Endothelial cell of umbilical vein (primary cell): Measurements from ENCODE around the gene PRKAG1. TPM values are rescaled to one million over a fixed set of nuclear protein-coding genes. Genes with fewer than 3 reads are reported as not detected.

ENCODE experiments used
- BruUV-seq: library from RNA; stranded (reverse); fragments of 400-500 nt; replicated peaks from 2 replicates; lab custom pipeline; 2021; lab: Mats Ljungman, UMichigan
- CTCF ChIA-PET: fragments of 300-600, 350-600 bp; sonication (Branson Sonifier 250); formaldehyde crosslinking; loops from one replicate; lab custom pipeline; 2021; ENCODE audit warnings: antibody characterized with exemption, inconsistent platforms; lab: Charles Lee
- POLR2A ChIA-PET: fragments of 300-600, 350-600 bp; sonication (Branson Sonifier 250); formaldehyde crosslinking; loops from one replicate; lab custom pipeline; 2021; ENCODE audit warnings: antibody characterized with exemption, inconsistent platforms; lab: Charles Lee
- DNase-seq: peaks from one replicate; pipeline ENCODE4 v3.0.0-alpha.2; 2011; ENCODE audit warnings: low read depth, low spot score
- FAIRE-seq: peaks from 2 replicates; lab custom pipeline; 2011; peaks lifted over from hg19 to GRCh38; lab: Jason Lieb, UNC
- H2AFZ ChIP-seq: 2 replicates; pipeline ENCODE4 v1.6.0; 2012; ENCODE audit warnings: low read depth, low read length, control low read depth, inconsistent platforms
- H3K27ac ChIP-seq: 2 replicates; pipeline ENCODE4 v1.5.1; 2011; ENCODE audit warnings: low read depth, mild to moderate bottlenecking, control low read depth, low read length, moderate library complexity; ENCODE audit not compliant: insufficient read depth
- H3K27me3 ChIP-seq, 2 experiments: 2 replicates each; pipeline versions ENCODE4 v1.6.0 to v1.6.1; 2011; ENCODE audit warnings: low read length in 2 of 2, mixed read lengths in 1 of 2; ENCODE audit not compliant: control insufficient read depth in 2 of 2, insufficient read depth in 2 of 2
- H3K36me3 ChIP-seq, 2 experiments: 2 replicates in 1 of 2; 3 replicates in 1 of 2; pipeline ENCODE4 v1.5.1; 2011; ENCODE audit warnings: low read length in 2 of 2, mild to moderate bottlenecking in 1 of 2, moderate library complexity in 1 of 2; ENCODE audit not compliant: control insufficient read depth in 2 of 2, insufficient read depth in 2 of 2; ENCODE audit errors: extremely low read depth in 1 of 2
- H3K4me1 ChIP-seq: 3 replicates; pipeline ENCODE4 v1.5.1; 2011; ENCODE audit warnings: mild to moderate bottlenecking, low read length; ENCODE audit not compliant: control insufficient read depth, insufficient read depth; ENCODE audit errors: extremely low read depth
- H3K4me2 ChIP-seq: 2 replicates; pipeline ENCODE4 v1.6.1; 2011; ENCODE audit warnings: low read length, control low read depth, mixed read lengths; ENCODE audit not compliant: insufficient read depth
- H3K4me3 ChIP-seq, 3 experiments: fragments of 200-600 bp in 1 of 3; sonication (generic), shearing (Covaris generic) in 1 of 3; replicated peaks in 1 of 3; 2 replicates each; pipeline ENCODE4 v1.5.1; 2011 to 2016; ENCODE audit warnings: control low read depth in 3 of 3, low read length in 3 of 3, mild to moderate bottlenecking in 2 of 3, inconsistent platforms in 1 of 3, low read depth in 1 of 3, moderate library complexity in 1 of 3; ENCODE audit not compliant: insufficient read depth in 1 of 3
- H3K79me2 ChIP-seq: 2 replicates; pipeline ENCODE4 v1.6.0; 2012; ENCODE audit warnings: low read length, inconsistent platforms; ENCODE audit not compliant: control insufficient read depth, insufficient read depth
- H3K9ac ChIP-seq: replicated peaks from 2 replicates; pipeline ENCODE3; 2011; ENCODE audit warnings: low read length, control low read depth; ENCODE audit not compliant: insufficient read depth; ENCODE audit errors: extremely low read depth
- H3K9me1 ChIP-seq: replicated peaks from 3 replicates; pipeline ENCODE4 v1.6.0; 2011; ENCODE audit warnings: mild to moderate bottlenecking, low read length; ENCODE audit not compliant: control insufficient read depth, insufficient read depth; ENCODE audit errors: extremely low read depth
- H3K9me3 ChIP-seq: replicated peaks from 2 replicates; pipeline ENCODE4 v1.5.1; 2012; ENCODE audit warnings: low read length, inconsistent platforms; ENCODE audit not compliant: control insufficient read depth, insufficient read depth
- H4K20me1 ChIP-seq: replicated peaks from 2 replicates; pipeline ENCODE3; 2011; ENCODE audit warnings: mild to moderate bottlenecking, low read length; ENCODE audit not compliant: control insufficient read depth, insufficient read depth; ENCODE audit errors: extremely low read depth
- CTCF ChIP-seq, 2 donors: IDR thresholded peaks; 1 replicate in 1 of 2; 2 replicates in 1 of 2; pipeline ENCODE4 v1.5.1; 2011; ENCODE audit warnings: low read length in 2 of 2, mild to moderate bottlenecking in 2 of 2, moderate library complexity in 2 of 2, control low read depth in 1 of 2, inconsistent platforms in 1 of 2, low read depth in 1 of 2; ENCODE audit not compliant: insufficient read depth in 1 of 2; ENCODE audit errors: extremely low read depth in 1 of 2
- EZH2 ChIP-seq: IDR thresholded peaks from 2 replicates; pipeline ENCODE4 v1.6.1; 2012; ENCODE audit warnings: borderline replicate concordance, low read depth, mild to moderate bottlenecking, moderate library complexity, low read length, inconsistent platforms; ENCODE audit not compliant: severe bottlenecking
- FOS ChIP-seq: IDR thresholded peaks from 2 replicates; pipeline ENCODE4 v1.6.1; 2011; ENCODE audit warnings: mild to moderate bottlenecking, low read length, moderate library complexity, borderline replicate concordance; ENCODE audit not compliant: insufficient read depth
- GATA2 ChIP-seq: IDR thresholded peaks from 2 replicates; pipeline ENCODE4 v1.7.0; 2011; ENCODE audit warnings: low read depth, mild to moderate bottlenecking, moderate library complexity, mixed read lengths, low read length; ENCODE audit not compliant: insufficient read length, insufficient read depth
- JUN ChIP-seq: IDR thresholded peaks from 2 replicates; pipeline ENCODE4 v1.6.1; 2011; ENCODE audit warnings: borderline replicate concordance, low read depth; ENCODE audit not compliant: insufficient read length, insufficient read depth
- MYC ChIP-seq: IDR thresholded peaks from one replicate; pipeline ENCODE4 v1.6.1; 2011; ENCODE audit warnings: mild to moderate bottlenecking, low read depth, low read length
- POLR2A ChIP-seq: IDR thresholded peaks from 2 replicates; pipeline ENCODE4 v1.6.1; 2012; ENCODE audit warnings: low read depth, mild to moderate bottlenecking, control low read depth, low read length
- POLR2AphosphoS5 ChIP-seq: IDR thresholded peaks from 2 replicates; pipeline ENCODE4 v1.6.1; 2012; ENCODE audit warnings: low read depth, mild to moderate bottlenecking, control low read depth, low read length, moderate library complexity; ENCODE audit not compliant: insufficient read depth
- dilution Hi-C: fragments of 300-500 bp; cut with MboI; formaldehyde crosslinking; loops from one replicate; pipeline ENCODE4 v1.15.0; 2019; ENCODE audit warnings: low sequenced_read_pairs; ENCODE audit not compliant: extremely low pct_ligation_motif_present
- intact Hi-C: fragments of 100-400 bp; cut with micrococcal nuclease; formaldehyde crosslinking; loops from one replicate; pipeline ENCODE4 v1.10.0; 2022
- polyA plus RNA-seq, 4 experiments: library from polyadenylated mRNA; depleted of rRNA in 3 of 4; stranded (reverse) in 3 of 4; unstranded in 1 of 4; fragments of >200 nt; gene quantifications; 2 replicates each; pipeline versions ENCODE4 v1.2.1 to v1.2.3, GENCODE V29; 2011 to 2012; ENCODE audit warnings: missing spikeins in 1 of 4
- total RNA-seq: library from RNA; stranded (reverse); gene quantifications from 2 replicates; pipeline ENCODE4 v1.2.3, GENCODE V29; 2021
- TF ChIP-seq, protein P1 (sequence below): IDR thresholded peaks from 2 replicates; pipeline ENCODE4 v1.6.1; 2011; ENCODE audit not compliant: insufficient read depth, insufficient read length

The PRKAG1 gene
- total and polyA plus RNA-seq, 2 donors (not counting 3 experiments of a cell fraction or from before 2014, with no cell fraction given) = 52.1 to 54.9 TPM

GRCh38 chr12:49041036-49041880 is 22.7 kb upstream of the PRKAG1 start:
- no TSS peak for BruUV-seq
- no peaks in the 10 kb centered on the region for H3K9me3 ChIP-seq
- intact Hi-C loops = no loop called here
- TF ChIP-seq CTCF (IDR thresholded peaks at IDR 0.05; ENCODE audit: extremely low read depth in 1 of 2, insufficient read depth in 1 of 2, low read depth in 1 of 2, low read length in 2 of 2) (no peak), EZH2 (no peak), GATA2 (no peak), POLR2AphosphoS5 (no peak), FOS (no peak), MYC (no peak), POLR2A (no peak), JUN (no peak)
- TF ChIP-seq, protein P1, sequence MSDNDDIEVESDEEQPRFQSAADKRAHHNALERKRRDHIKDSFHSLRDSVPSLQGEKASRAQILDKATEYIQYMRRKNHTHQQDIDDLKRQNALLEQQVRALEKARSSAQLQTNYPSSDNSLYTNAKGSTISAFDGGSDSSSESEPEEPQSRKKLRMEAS = no peak
- no peak overlapping the region for H2AFZ ChIP-seq
- ChIA-PET POLR2A (no interaction called here), CTCF (interaction anchor here (1.2 to 1.7 kb wide), 3 partner anchors 8 to 44 kb away, joined by 4 to 5 read pairs (median 5); no protein-coding TSS in a partner anchor)
- peaks cover 49 to 86% of the 10 kb centered on the region in 2 experiments for H3K36me3 ChIP-seq
- H3K9ac ChIP-seq = no peak overlapping the region
- no peaks in the 10 kb centered on the region for H3K27me3 ChIP-seq
- H3K27ac ChIP-seq = no peak overlapping the region
- dilution Hi-C loops = no loop called here
- DNase-seq (no peak), FAIRE-seq (no peak)
- H3K4me1 ChIP-seq = no peaks in the 10 kb centered on the region
- no peak overlapping the region for H3K4me3 ChIP-seq
- H3K9me1 ChIP-seq = no peaks in the 10 kb centered on the region
- H4K20me1 ChIP-seq = no peaks in the 10 kb centered on the region
- H3K79me2 ChIP-seq = no peaks in the 10 kb centered on the region
- H3K4me2 ChIP-seq = no peak overlapping the region
